DMS53 treated with DMSO at 0.1 percent for 48 hours (cell line): ENCODE data around the gene MMRN2.

Experiments used
- DNase-seq: peaks from one replicate; lab custom pipeline; 2025; ENCODE audit not compliant: unreplicated experiment; lab: John Stamatoyannopoulos, UW

MMRN2 gene

DNA sequence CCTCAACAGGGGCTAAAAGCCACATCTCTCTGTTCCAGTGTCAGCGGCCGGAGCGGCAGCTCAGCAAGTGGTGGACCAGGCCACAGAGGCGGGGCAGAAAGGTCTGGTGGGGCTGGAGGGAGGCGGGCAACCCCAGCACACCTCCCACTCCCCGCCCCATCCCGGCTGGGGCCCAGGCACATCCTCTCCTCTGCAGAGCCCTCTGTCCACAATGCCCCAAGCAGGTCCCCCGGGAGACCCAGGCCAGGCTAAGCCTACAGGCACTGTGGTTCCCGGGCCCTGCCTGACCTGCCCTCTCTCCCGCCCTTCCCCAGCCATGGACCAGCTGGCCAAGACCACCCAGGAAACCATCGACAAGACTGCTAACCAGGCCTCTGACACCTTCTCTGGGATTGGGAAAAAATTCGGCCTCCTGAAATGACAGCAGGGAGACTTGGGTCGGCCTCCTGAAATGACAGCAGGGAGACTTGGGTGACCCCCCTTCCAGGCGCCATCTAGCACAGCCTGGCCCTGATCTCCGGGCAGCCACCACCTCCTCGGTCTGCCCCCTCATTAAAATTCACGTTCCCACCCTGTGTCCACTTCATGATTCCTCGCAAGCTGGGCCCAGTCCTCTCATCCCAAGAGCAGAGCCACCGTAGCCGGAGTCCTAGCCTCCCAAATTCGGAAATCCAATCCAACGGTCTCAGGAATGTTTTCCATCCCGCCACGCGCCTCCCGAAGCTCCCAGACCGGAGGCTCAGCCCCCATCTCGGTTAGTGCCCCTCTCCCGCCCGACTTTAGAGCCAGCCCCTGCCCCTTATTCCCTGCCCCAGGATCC lies 13.0 kb upstream of the MMRN2 start:
- no peak for DNase-seq

DNA sequence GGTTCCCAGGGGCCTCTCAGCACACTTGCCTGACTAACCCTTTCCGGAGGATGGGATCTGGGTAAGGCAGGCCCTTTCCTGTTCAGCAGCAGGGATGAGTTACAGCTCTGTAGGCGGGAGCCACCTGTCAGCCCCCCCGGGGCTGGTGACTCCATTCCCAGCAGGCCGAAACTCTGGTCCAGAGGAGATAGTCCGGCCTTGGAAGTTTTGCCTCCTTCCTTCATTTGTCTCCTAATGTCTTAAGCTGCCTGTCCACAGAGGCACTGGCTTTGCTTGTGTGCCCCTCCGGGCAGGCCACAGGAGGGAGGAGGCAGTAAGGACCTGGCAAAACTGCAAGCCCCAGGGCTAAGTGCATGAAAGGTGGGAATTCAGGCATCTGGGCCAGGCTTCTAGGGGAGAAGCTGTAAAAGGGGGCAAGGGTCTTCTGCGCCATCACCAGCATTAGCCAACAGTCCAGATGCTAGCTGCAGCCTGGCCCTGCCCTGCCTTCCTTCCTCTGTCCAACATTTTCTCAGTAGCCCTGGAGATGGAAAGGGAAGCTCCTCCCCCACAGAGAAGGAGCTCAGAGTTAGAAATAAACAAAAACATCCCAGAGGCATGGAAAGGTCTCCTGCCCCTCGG lies 12.1 kb upstream of the MMRN2 start:
- DNase-seq, result no peak

DNA sequence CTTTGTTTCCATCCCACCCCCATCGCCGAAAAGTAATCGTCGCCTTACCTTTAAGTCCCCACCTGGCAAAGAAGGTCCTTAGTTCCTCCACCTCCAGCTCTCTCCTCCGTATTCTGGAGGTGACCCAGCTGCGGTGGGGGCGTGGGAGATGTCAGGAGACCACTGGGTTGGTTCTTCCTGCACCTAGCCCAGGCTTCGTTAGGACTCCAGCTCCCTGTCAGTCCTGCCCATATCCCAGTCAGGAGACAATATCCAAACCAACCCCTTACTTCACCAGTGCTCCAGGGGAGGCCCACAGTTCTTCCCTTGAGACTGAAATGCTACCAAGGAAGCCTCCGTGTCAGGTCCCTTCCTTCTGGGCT lies 11.6 kb upstream of the MMRN2 start:
- no peak for DNase-seq

DNA sequence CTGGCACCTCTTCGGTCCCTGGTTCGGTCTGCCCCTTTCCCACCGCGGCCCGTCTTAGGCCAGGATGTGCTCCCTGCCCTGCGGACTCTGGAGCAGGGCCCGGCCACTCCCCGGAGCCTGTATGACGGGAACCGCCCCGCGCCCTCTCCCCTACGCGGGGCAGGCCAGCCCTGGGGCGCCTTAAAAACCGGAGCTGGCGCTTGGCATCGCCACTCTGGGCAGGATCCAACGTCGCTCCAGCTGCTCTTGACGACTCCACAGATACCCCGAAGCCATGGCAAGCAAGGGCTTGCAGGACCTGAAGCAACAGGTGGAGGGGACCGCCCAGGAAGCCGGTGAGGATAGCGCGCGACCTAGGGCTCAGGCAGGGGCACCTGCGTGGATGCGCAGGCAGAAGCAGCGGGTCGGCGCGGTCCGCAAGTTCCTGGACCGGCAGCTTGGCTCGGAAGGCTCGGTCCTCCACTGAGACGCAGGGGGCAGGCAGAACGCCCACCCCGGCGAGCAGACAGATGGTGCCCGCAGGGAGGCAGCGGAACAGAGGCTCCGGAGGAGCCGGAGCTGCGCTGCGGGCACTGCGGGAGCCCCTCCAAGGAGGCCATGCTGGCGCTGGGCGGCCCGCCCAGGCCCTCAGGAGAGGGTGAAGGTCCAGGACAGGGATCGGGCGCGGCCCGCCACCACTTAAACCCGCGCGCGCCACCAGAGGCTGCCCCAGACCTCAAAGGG lies 11.0 kb upstream of the MMRN2 start, which contains the start of gene ADIRF:
ADIRF (plus strand) TSS at position 212 of the 723 bp plus-strand sequence; CDS start at position 275, 63 bp downstream.
- no peak for DNase-seq

DNA sequence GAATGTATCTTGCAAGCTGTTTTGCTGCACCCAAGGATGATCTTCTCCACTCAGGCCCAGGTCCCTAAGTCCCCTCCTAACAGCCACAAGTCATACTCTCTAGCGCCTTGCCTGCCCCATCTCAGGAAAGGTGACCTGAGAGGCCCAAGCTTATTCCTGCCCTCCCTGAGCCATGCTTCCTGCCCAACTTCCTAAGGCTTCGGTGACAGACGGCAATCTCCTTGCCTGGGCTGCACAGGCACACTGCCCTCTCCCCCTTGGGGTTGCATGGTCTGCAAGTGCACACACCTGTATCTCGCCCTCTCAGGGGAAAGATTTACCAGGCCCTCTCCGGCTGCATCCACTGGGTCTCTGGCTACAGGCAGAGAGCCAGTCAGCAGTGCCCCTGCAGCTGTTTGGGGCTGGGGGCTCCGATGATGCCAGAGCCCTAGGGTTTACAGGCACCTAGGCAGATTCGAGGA lies 10.1 kb upstream of the MMRN2 start:
- no peak for DNase-seq

DNA sequence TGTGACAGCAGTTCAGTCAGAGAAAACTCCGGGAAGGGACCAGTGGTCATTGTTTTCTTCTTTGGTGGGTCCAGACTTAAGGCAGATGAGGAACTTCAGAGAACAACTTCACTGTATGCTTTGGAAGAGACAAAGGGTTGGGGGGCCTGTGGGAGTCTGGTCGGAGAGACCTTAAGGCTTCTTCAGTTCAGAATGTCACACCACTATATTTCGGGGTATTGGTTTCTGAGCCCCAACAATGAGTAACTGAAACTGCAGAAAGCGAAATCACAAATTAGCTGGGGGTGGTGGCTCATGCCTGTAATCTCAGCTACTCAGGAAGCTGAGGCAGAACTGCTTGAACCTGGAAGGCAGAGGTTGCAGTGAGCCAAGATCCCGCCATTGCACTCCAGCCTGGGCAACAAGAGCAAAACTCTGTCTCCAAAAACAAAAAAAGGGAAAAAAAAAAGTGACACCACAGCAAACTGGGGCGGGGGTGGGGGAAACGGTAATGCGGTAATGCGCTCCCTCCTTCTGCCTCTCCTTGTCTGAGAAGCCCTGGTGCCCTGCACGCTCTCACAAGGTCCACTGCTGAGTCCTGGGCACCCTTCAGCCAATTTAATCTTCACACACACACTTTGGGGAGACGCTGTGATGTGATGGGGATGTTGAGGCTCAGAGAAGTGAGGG lies 8.7 kb upstream of the MMRN2 start:
- no peak for DNase-seq

DNA sequence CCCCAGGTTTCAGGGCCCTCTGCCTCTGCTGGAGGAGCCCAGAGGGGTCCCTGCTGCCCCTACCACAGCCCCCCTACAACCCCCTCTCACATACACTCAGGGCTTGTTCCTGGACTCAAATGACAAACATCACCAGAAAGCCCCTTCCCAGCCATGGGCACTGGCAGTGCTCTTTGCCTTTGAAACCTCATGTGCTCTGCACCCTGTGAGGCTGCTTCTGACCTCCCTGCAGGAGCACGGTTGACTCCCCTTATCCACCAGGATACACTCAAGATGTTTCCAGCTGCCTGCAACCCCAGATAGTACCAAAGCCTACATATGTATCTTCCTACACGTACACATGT lies 7.4 kb upstream of the MMRN2 start:
- DNase-seq, result no peak

DNA sequence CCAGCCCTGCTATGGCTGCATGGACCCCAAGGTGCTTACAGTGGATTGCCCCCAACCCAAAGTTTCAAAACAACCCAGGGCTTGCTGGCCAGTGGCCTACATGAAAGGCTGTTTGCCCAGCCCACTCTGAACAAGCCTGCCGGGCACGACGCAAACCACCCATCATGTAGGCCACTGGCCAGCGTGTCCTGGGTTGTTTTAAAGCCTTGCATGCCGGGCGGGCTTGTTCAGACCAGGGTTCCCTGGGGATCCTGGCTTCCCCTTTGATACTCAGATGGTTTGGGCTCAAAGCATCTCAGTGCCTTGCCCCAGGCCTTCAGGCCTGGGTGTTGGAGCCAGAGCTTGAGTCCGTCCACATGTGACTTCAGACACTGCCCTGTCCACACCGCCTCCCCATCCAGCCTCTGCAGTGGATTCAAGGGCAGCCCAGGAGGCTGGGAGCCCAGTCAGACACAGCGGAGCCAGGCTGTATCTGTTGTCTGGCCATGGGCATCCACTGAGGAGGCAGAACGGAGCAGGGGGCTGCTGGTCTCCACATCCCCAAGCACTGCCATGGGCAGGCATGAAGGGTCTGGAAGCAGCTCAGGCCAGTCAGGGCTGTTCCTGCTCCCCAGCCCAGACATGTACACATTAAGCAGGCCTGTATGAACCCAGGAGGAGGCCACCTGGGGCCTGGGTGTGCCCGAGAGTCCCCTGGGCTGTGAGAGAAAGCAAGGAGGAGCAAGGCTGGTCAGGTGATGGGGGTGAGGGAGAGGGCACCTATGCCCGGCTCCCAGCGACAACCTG lies 6.8 kb upstream of the MMRN2 start:
- DNase-seq, result no peak

DNA sequence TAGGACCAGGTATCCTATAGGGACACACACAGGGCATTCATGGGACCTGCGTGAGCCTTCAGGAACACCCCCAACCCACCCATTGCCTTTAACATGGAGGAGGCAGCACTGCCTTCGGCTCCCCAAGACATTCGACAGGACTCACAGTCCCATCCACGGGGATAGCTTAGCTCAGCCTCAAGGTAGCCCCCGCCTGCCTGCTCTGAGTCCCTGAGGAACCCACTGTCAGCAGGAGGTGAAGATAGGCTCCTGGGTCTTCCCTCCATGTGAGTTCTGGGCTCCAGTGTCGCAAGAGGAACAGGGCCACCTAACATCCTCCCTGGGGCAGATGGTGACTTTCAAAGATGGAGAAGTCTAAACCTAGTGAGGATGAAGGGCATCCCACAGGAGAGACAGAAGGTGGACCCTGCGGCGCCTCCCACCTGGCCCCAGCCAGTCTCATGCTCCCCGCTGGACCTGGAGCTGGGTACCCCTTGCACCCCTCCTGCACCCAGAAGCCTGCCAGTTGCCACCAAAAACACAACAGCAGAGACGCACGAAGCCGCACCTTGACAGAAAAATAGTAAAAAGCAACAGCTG lies 6.0 kb upstream of the MMRN2 start:
- no peak for DNase-seq

DNA sequence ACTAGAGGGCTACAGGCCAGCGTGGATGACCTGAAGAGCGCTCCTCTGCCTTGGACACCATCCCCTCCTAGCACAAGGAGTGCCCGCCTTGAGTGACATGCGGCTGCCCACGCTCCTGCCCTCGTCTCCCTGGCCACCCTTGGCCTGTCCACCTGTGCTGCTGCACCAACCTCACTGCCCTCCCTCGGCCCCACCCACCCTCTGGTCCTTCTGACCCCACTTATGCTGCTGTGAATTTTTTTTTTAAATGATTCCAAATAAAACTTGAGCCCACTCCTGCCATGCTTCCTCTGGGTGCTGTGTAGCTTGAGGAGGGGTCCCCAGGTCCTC lies 5.5 kb upstream of the MMRN2 start:
- no peak for DNase-seq

DNA sequence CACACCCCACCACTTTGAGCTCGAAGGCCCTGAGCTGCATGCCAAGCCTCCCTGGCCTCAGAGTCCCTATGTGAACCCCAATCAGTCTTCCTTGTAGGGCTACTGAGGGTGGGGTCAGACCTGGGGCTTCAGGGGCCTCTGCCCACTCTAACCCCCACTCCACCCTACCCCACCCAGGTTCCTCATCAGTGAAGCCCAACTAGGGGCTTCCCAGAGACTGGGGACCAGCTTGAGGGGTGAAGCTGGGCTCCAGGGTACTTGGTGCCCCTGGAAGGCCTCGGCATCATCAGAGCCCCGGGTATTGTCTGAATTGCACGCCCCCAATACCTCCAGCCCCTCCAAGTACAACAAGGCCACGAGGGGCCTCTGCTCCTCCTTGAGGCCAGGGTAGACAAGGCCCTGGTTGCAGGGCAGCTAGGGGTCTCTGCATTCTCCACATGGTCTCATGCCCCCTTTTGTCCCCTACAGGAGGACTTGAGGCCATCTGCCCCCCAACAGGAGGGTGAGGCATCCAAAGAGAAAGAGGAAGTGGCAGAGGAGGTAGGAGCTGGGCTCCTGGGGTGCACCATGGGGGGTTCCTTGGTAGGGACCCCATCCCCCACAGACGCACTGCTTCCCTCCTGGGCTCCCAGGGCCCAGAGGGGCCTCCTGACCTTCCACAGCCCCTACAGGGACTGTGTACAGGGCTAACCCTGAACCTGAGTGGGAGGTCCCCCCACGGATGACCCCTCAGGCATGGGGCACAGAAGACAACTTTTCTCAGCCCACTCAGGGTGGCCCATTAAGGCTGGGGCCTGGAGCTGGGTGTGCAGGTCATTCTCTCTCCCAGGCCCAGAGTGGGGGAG lies 4.9 kb upstream of the MMRN2 start:
- no peak for DNase-seq

DNA sequence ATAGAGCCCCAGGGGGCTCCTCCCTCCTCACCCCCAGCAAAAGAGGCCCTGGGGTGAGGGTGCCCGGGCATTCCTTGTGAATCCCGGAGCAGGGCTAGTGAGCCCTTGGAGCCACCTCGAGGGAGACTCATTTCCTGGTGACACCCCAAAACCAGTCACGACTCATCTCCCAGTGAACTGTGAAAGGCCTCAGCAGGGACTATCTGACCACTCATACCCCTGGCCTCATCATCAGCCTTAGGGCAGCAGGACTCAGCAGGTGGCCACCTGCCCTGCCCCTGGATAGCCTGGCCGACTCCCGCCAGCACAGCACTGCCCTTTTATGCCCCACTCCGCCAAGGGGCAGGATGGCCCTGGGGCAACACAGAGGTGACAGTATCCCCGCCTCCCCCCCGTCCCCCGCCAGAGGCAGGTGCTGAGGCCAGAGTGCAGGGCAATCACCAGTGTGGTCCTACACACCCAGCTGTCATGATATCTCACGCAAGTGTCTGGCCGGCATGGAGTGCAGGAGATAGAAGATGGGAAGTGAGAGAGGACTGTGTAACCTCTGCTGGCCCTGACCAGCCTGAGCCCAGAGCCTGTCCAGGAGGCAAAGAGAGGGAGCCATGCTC lies 4.2 kb upstream of the MMRN2 start:
- no peak for DNase-seq

DNA sequence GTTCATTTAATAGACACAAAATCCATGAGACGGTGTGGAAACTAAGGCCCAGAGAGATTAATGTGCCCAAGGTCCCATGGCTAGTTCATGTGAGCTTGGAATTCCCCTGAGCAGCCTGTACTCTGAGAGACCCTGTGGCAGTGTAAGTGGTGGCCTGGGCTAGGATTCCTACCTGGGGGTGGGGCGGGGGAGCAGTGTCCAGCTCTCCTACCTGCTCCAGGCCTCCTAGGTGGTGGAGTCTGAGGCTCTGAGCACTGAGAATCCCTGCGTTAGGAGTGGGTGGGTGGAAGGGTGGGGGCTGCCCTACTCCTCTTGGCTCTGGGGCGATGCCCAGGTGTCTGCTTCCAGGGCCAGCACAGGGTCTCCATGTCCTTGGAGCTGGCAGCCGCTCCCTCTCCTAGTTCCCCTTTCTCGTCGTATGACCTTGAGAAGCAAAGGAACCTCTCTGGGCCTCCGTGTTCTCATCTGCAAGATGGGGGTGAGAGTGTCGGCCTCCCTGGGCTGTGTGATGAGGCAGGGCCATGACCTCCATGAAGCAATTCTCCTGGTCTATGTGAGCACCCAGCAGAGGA lies 3.5 kb upstream of the MMRN2 start:
- DNase-seq, result no peak

DNA sequence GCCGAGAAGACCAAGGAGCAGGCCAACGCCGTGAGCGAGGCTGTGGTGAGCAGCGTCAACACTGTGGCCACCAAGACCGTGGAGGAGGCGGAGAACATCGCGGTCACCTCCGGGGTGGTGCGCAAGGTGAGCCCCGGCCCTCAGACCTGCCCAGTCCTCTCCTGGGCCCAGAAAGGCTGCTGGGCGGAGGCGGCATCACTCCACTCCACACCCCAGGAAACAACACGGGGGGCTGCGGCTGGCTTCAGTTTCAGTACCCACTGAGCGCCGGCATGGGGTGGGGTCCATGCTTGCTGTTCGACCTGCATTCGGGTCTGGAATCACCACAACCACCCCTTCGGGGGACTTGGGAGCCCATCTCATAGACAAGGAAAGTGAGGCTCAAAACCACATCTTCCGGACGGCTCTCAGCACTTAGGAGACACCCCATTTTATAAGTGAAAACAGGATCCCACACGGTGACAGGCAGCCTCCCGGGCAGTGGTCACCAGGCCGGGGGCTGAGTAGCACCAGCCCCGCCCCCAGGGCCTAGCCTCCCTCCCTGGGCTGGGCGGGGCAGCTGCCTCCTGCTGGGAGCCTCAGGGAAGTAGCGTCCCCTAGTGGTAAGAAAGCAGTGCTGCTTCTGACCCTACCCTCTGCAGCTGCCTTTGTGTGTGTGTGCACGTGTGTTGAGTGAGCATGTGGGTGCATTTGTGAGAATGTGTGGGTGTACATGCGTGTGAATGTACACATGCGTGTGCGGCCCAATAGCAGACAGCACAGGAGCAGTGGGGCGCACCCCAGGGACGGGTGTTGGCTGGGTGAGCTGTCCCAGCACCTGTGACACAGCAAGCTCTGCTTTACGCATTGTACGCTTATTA lies 2.8 kb upstream of the MMRN2 start:
- DNase-seq, result peak; percentile 65

DNA sequence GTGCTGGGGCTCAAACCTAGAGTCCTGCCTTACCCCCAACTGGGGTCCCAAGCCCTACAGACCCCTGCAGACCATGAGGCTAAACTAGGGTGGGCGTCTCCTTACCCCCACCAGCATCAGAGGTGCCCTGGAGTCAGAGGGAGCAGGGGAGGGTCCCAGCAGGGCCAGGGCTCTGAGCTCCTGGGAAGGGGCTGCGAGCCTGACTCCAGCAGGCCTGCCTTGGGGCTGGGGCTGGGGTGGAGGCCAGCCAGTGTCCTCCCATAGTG lies 2.3 kb upstream of the MMRN2 start:
- no peak for DNase-seq

DNA sequence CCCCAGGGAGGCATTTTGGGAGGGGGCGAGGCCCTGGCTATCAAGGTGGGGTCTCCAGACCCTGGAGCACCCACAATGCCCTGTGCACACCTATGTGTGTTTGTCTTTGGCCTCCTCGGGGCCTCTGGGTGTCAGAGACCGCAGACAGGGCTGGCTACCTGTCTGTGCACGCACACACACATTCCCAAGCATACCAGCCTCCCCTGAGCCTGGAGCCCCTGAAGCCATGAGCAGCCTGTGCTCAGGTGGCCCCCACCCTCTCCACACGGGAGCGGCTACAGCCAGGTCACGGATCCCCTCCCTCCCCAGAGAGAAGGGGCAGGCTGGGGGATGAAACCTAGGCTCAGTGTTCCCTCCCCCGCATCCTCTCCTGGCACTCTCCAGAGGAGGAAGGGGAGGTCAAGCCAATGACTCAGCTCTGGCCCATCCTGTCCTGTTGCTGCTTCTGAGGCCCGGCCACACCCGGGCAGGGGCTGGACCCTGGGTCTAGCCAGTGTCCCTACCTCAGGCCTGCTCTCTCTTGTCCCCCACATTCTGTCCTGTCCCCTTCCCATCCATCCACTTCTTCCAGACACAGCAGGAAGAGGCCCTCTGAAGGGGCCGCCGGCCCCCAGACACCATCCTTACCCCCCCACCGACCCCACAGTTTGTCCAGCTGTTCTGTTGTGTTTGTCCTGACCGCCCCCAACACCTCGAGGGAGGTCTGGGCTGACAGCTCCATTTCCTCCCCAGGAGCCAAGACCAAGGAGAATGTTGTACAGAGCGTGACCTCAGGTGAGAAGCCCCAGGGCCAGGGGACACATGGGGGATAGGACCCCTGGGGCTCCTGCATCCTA lies 1.7 kb upstream of the MMRN2 start:
- DNase-seq, result no peak

DNA sequence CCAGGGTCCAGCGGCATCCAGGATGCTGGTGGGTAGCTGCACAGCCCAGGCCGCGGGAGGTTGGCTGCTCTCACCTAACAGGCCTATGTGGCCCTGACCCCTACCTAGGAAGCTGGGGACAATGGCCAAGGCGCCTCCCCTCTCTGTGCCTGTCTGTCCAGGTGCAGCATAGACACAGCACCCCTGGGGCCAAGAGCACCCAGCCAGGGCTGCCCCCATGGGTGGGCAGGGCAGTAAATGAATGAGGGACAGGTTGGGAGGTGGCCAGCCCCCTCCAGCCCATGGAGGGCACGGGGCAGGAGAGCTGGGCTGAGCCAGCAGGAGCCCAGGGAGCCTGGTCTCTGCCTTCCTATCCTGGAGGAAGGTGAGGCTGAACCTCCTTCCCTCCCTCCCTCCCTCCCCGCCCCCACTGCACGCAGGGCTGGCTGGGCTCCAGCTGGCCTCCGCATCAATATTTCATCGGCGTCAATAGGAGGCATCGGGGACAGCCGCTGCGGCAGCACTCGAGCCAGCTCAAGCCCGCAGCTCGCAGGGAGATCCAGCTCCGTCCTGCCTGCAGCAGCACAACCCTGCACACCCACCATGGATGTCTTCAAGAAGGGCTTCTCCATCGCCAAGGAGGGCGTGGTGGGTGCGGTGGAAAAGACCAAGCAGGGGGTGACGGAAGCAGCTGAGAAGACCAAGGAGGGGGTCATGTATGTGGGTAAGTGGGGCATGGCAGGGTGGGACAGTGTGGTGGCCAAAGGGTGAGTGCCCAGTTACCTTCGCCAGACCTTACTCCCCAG lies 893 bp upstream of the MMRN2 start, which contains the start of gene SNCG:
SNCG (plus strand) TSS at position 484 of the 785 bp plus-strand sequence; CDS start at position 583, 99 bp downstream.
- DNase-seq, result no peak
